Endothelial cell of umbilical vein (primary cell): ENCODE results near the gene SMCO3. TPM values are rescaled to one million over a fixed set of nuclear protein-coding genes. Genes with fewer than 3 reads are reported as not detected.

ENCODE experiments used
- BruUV-seq: library from RNA; stranded (reverse); fragments of 400-500 nt; replicated peaks from 2 replicates; lab custom pipeline; 2021; lab: Mats Ljungman, UMichigan
- CTCF ChIA-PET: fragments of 300-600, 350-600 bp; sonication (Branson Sonifier 250); formaldehyde crosslinking; loops from one replicate; lab custom pipeline; 2021; ENCODE audit warnings: antibody characterized with exemption, inconsistent platforms; lab: Charles Lee
- POLR2A ChIA-PET: fragments of 300-600, 350-600 bp; sonication (Branson Sonifier 250); formaldehyde crosslinking; loops from one replicate; lab custom pipeline; 2021; ENCODE audit warnings: antibody characterized with exemption, inconsistent platforms; lab: Charles Lee
- DNase-seq: peaks from one replicate; pipeline ENCODE4 v3.0.0-alpha.2; 2011; ENCODE audit warnings: low read depth, low spot score
- FAIRE-seq: peaks from 2 replicates; lab custom pipeline; 2011; peaks lifted over from hg19 to GRCh38; lab: Jason Lieb, UNC
- H2AFZ ChIP-seq: 2 replicates; pipeline ENCODE4 v1.6.0; 2012; ENCODE audit warnings: low read depth, low read length, control low read depth, inconsistent platforms
- H3K27ac ChIP-seq: 2 replicates; pipeline ENCODE4 v1.5.1; 2011; ENCODE audit warnings: low read depth, mild to moderate bottlenecking, control low read depth, low read length, moderate library complexity; ENCODE audit not compliant: insufficient read depth
- H3K27me3 ChIP-seq, 2 experiments: 2 replicates each; pipeline versions ENCODE4 v1.6.0 to v1.6.1; 2011; ENCODE audit warnings: low read length in 2 of 2, mixed read lengths in 1 of 2; ENCODE audit not compliant: control insufficient read depth in 2 of 2, insufficient read depth in 2 of 2
- H3K36me3 ChIP-seq, 2 experiments: 2 replicates in 1 of 2; 3 replicates in 1 of 2; pipeline ENCODE4 v1.5.1; 2011; ENCODE audit warnings: low read length in 2 of 2, mild to moderate bottlenecking in 1 of 2, moderate library complexity in 1 of 2; ENCODE audit not compliant: control insufficient read depth in 2 of 2, insufficient read depth in 2 of 2; ENCODE audit errors: extremely low read depth in 1 of 2
- H3K4me1 ChIP-seq: 3 replicates; pipeline ENCODE4 v1.5.1; 2011; ENCODE audit warnings: mild to moderate bottlenecking, low read length; ENCODE audit not compliant: control insufficient read depth, insufficient read depth; ENCODE audit errors: extremely low read depth
- H3K4me2 ChIP-seq: 2 replicates; pipeline ENCODE4 v1.6.1; 2011; ENCODE audit warnings: low read length, control low read depth, mixed read lengths; ENCODE audit not compliant: insufficient read depth
- H3K4me3 ChIP-seq, 3 experiments: fragments of 200-600 bp in 1 of 3; sonication (generic), shearing (Covaris generic) in 1 of 3; replicated peaks in 1 of 3; 2 replicates each; pipeline ENCODE4 v1.5.1; 2011 to 2016; ENCODE audit warnings: control low read depth in 3 of 3, low read length in 3 of 3, mild to moderate bottlenecking in 2 of 3, inconsistent platforms in 1 of 3, low read depth in 1 of 3, moderate library complexity in 1 of 3; ENCODE audit not compliant: insufficient read depth in 1 of 3
- H3K79me2 ChIP-seq: 2 replicates; pipeline ENCODE4 v1.6.0; 2012; ENCODE audit warnings: low read length, inconsistent platforms; ENCODE audit not compliant: control insufficient read depth, insufficient read depth
- H3K9ac ChIP-seq: replicated peaks from 2 replicates; pipeline ENCODE3; 2011; ENCODE audit warnings: low read length, control low read depth; ENCODE audit not compliant: insufficient read depth; ENCODE audit errors: extremely low read depth
- H3K9me1 ChIP-seq: replicated peaks from 3 replicates; pipeline ENCODE4 v1.6.0; 2011; ENCODE audit warnings: mild to moderate bottlenecking, low read length; ENCODE audit not compliant: control insufficient read depth, insufficient read depth; ENCODE audit errors: extremely low read depth
- H3K9me3 ChIP-seq: replicated peaks from 2 replicates; pipeline ENCODE4 v1.5.1; 2012; ENCODE audit warnings: low read length, inconsistent platforms; ENCODE audit not compliant: control insufficient read depth, insufficient read depth
- H4K20me1 ChIP-seq: replicated peaks from 2 replicates; pipeline ENCODE3; 2011; ENCODE audit warnings: mild to moderate bottlenecking, low read length; ENCODE audit not compliant: control insufficient read depth, insufficient read depth; ENCODE audit errors: extremely low read depth
- EZH2 ChIP-seq: IDR thresholded peaks from 2 replicates; pipeline ENCODE4 v1.6.1; 2012; ENCODE audit warnings: borderline replicate concordance, low read depth, mild to moderate bottlenecking, moderate library complexity, low read length, inconsistent platforms; ENCODE audit not compliant: severe bottlenecking
- FOS ChIP-seq: IDR thresholded peaks from 2 replicates; pipeline ENCODE4 v1.6.1; 2011; ENCODE audit warnings: mild to moderate bottlenecking, low read length, moderate library complexity, borderline replicate concordance; ENCODE audit not compliant: insufficient read depth
- GATA2 ChIP-seq: IDR thresholded peaks from 2 replicates; pipeline ENCODE4 v1.7.0; 2011; ENCODE audit warnings: low read depth, mild to moderate bottlenecking, moderate library complexity, mixed read lengths, low read length; ENCODE audit not compliant: insufficient read length, insufficient read depth
- JUN ChIP-seq: IDR thresholded peaks from 2 replicates; pipeline ENCODE4 v1.6.1; 2011; ENCODE audit warnings: borderline replicate concordance, low read depth; ENCODE audit not compliant: insufficient read length, insufficient read depth
- MYC ChIP-seq: IDR thresholded peaks from one replicate; pipeline ENCODE4 v1.6.1; 2011; ENCODE audit warnings: mild to moderate bottlenecking, low read depth, low read length
- POLR2A ChIP-seq: IDR thresholded peaks from 2 replicates; pipeline ENCODE4 v1.6.1; 2012; ENCODE audit warnings: low read depth, mild to moderate bottlenecking, control low read depth, low read length
- POLR2AphosphoS5 ChIP-seq: IDR thresholded peaks from 2 replicates; pipeline ENCODE4 v1.6.1; 2012; ENCODE audit warnings: low read depth, mild to moderate bottlenecking, control low read depth, low read length, moderate library complexity; ENCODE audit not compliant: insufficient read depth
- dilution Hi-C: fragments of 300-500 bp; cut with MboI; formaldehyde crosslinking; loops from one replicate; pipeline ENCODE4 v1.15.0; 2019; ENCODE audit warnings: low sequenced_read_pairs; ENCODE audit not compliant: extremely low pct_ligation_motif_present
- intact Hi-C: fragments of 100-400 bp; cut with micrococcal nuclease; formaldehyde crosslinking; loops from one replicate; pipeline ENCODE4 v1.10.0; 2022
- polyA plus RNA-seq, 4 experiments: library from polyadenylated mRNA; depleted of rRNA in 3 of 4; stranded (reverse) in 3 of 4; unstranded in 1 of 4; fragments of >200 nt; gene quantifications; 2 replicates each; pipeline versions ENCODE4 v1.2.1 to v1.2.3, GENCODE V29; 2011 to 2012; ENCODE audit warnings: missing spikeins in 1 of 4
- total RNA-seq: library from RNA; stranded (reverse); gene quantifications from 2 replicates; pipeline ENCODE4 v1.2.3, GENCODE V29; 2021
- TF ChIP-seq, protein P1 (sequence below): IDR thresholded peaks from 2 replicates; pipeline ENCODE4 v1.6.1; 2011; ENCODE audit not compliant: insufficient read depth, insufficient read length

SMCO3 gene
- total and polyA plus RNA-seq, 2 donors (not counting 3 experiments of a cell fraction or from before 2014, with no cell fraction given), result 0.33 to 0.35 TPM

DNA sequence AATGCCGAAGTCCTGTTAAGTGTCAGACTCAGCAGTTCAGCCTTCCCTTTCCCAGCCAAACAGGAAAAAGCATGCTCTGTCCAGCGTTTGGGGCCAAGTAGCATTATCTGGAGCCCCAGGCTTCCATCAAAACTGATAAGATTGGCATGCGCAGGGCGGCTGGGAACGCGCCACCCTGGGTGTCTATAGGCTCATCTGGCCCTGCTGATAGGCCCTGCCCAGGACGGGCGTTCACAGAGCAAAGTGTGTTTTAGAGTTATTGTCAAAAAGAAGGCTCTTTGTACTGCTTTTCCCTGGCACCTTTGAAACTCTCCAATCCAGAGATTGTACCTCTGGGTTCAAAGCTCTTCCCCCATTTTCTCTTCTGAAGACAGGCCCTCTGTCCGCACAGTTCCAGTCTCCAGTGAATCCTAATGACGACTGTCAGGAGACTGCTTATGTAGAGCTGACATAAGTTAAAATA is 29.5 kb upstream of the SMCO3 start, which contains the start of gene ART4:
Gene ART4, minus strand, starts transcription at position 102 of the 463 bp plus-strand sequence. CDS start 413 bp downstream, outside the sequence.
- Histone ChIP-seq H3K27ac (peak within 1 kb of the TSS; percentile 60), H4K20me1 (no peaks in the 10 kb centered on the region), H3K79me2 (peaks cover 18% of the 10 kb centered on the region), H3K9me3 (no peaks in the 10 kb centered on the region), H3K9ac (peak within 1 kb of the TSS; percentile 86), H3K4me1 (peaks cover 54% of the 10 kb centered on the region), H3K4me3 (peak within 1 kb of the TSS; percentile 22 to 85 (median 49)), H3K36me3 (peaks cover 0 to 6% of the 10 kb centered on the region in 2 experiments), H3K27me3 (no peaks in the 10 kb centered on the region), H3K4me2 (peak within 1 kb of the TSS; percentile 98), H3K9me1 (no peaks in the 10 kb centered on the region), H2AFZ (peak within 1 kb of the TSS; percentile 75)
- FAIRE-seq, result peak; percentile 67
- TF ChIP-seq MYC, result no peak
- peak; percentile 66 for TF ChIP-seq POLR2AphosphoS5
- peak; percentile 64 for TF ChIP-seq POLR2A
- TF ChIP-seq, protein P1, sequence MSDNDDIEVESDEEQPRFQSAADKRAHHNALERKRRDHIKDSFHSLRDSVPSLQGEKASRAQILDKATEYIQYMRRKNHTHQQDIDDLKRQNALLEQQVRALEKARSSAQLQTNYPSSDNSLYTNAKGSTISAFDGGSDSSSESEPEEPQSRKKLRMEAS, result peak; percentile 28
- TF ChIP-seq FOS, result no peak
- TF ChIP-seq GATA2, result peak; percentile 85
- dilution Hi-C loops (no loop called here), intact Hi-C loops (loop anchor here (1.0 kb wide), 2 partner anchors 8 to 69 kb away; a partner anchor contains a TSS)
- peak; percentile 96 for DNase-seq
- BruUV-seq, result no TSS peak
- ChIA-PET POLR2A (no interaction called here), CTCF (interaction anchor here (0.7 to 3.4 kb wide), 6 partner anchors 10 to 378 kb away, joined by 3 to 17 read pairs (median 13); partner anchors contain the start of gene RERG)

DNA sequence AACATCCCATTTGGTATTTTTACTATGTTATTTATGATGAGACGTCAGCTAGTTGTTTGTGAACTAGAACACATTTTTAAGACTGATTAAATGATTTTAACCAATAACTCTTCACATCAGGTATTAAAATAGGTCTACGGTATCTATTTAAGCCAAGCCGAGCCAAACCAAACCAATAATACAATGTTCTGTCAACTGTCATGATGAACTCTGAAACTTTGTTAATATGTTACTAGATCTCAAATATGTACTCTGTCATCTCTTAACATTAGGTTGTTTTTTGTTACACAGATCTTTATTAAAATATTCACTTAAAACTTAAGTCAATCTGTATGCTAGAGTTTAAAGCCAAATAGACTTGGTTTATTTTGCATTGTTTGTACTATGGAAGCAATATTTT is 28.3 kb upstream of the SMCO3 start:
- TF ChIP-seq JUN (no peak), FOS (no peak), POLR2AphosphoS5 (no peak), MYC (no peak), EZH2 (no peak), GATA2 (no peak), POLR2A (no peak)
- TF ChIP-seq, protein P1, result no peak
- FAIRE-seq (no peak), DNase-seq (no peak)
- Histone ChIP-seq H3K9me1 (no peaks in the 10 kb centered on the region), H3K4me3 (peak overlapping the region; percentile 22 to 85 (median 49)), H3K36me3 (peaks cover 0 to 6% of the 10 kb centered on the region in 2 experiments), H3K27me3 (no peaks in the 10 kb centered on the region), H4K20me1 (no peaks in the 10 kb centered on the region), H2AFZ (no peak overlapping the region), H3K27ac (peak overlapping the region; percentile 60), H3K9ac (peak overlapping the region; percentile 86), H3K4me2 (peak overlapping the region; percentile 98), H3K79me2 (peaks cover 18% of the 10 kb centered on the region), H3K4me1 (peaks cover 61% of the 10 kb centered on the region), H3K9me3 (no peaks in the 10 kb centered on the region)
- intact Hi-C loops, result no loop called here
- no TSS peak for BruUV-seq
- dilution Hi-C loops, result no loop called here
- POLR2A ChIA-PET, result no interaction called here
- CTCF ChIA-PET, result interaction anchor here (2.4 to 3.1 kb wide), 2 partner anchors 31 to 153 kb away, joined by 14 to 17 read pairs; no protein-coding TSS in a partner anchor
